T47D (cell line): ENCODE data around the gene KCND3.

Source experiments
- DNase-seq, 2 experiments: peaks; one replicate each; pipeline versions ENCODE4 v3.0.0 to v3.0.0-alpha.2; 2011 to 2012; ENCODE audit warnings: low read depth in 1 of 2, low spot score in 1 of 2
- JUND ChIP-seq: IDR thresholded peaks from 2 replicates; pipeline ENCODE4 v1.6.1; 2012; ENCODE audit warnings: low read depth
- in situ Hi-C: cut with HindIII; loops from 2 replicates; pipeline ENCODE4 v1.10.0; 2016; ENCODE audit warnings: low sequenced_read_pairs, low pct_unique_long_range_greater_than_20kb

The KCND3 gene

DNA sequence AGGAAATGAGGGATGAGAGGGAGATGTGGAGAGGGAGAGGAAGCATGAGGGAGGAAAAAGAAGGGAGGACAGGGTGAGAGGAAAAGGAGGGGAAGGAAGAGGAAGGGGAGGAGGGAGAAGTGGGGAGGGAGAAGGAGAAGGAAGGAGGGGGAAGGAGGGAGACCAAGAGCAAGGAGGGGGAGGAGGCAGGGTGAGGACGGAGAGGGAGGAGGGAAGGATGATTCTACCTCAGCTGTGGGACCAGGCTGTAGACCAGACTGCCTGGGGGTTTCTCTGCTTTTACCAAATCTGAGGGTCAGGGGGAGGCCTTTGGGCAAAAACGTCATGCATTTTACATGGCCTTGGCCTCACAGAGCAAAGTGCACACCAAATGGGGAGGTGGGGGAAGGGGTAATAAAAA is 94.5 kb downstream of the KCND3 start:
- DNase-seq = no peak
- in situ Hi-C loops = no loop called here
- no peak for TF ChIP-seq JUND

DNA sequence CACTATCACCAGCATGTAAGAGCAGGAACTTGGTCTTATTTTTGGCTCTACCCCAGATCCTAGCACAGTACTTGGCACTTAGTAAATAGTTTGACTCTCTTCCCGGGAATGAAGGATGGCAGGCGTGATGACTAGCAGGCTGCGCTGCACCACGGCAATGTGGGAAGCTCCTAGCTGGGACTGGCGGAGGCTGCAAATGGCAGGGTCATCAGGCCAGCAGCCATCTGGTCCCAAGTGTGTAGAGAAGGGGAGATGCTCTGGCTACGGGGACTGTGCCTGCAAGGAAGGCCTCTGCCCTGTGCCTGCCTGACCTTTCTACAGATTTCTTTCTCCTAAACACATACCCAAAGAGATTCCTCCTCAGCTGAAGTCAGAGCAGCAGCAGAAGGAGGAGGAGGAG is 95.0 kb downstream of the KCND3 start:
- no peak for TF ChIP-seq JUND
- no peak for DNase-seq
- in situ Hi-C loops = no loop called here

DNA sequence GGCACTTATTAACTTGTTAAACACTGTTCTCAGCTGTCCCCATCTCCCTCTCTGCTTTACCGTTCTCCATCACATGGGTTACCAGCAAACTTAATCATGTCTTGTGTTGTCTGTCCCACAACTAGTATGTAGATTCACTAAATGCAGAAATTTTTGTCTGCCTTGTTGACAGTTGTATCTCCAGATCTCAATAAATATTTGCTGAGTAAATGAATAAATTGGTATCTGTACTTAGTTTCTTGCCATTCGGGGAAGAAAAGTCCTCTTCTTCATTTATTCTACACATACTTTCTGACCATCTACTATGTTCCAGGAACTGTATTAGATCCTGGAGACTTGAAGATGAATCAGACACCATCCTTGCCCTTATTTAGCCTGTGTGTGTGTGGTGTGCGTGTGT is 97.9 kb downstream of the KCND3 start:
- in situ Hi-C loops = no loop called here
- DNase-seq = no peak
- no peak for TF ChIP-seq JUND

DNA sequence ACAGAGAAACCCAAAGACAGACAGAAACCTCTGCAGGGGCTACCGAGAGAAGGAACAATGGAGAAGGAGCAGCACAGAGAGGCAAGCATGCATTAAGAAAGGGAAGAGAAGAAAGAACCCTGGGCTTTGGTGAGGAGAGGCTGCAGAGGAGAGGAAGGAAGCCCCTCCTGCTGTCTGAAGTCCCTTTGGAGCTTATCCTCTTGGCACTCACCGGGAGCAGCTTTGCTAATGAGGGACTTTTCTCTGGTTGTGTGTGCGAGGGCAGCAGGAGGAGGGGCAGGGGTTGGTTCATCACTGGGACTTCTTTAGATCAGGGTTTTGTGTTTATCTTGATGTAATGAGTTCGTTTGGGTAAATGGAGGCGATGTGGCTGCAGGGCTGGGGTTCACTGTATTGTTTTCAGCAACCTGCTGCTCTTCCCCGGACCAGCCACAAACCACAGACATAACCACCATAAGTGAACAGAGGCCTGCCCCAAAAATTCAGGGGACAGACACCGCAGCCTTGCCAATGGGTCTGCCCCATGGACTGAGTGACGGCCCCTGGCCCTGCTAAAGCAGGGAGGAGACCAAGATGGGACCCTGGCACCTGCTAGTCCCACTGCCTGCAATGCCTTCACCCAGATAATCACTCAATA is 100.6 kb downstream of the KCND3 start:
- in situ Hi-C loops = no loop called here
- TF ChIP-seq JUND = no peak
- no peak for DNase-seq

DNA sequence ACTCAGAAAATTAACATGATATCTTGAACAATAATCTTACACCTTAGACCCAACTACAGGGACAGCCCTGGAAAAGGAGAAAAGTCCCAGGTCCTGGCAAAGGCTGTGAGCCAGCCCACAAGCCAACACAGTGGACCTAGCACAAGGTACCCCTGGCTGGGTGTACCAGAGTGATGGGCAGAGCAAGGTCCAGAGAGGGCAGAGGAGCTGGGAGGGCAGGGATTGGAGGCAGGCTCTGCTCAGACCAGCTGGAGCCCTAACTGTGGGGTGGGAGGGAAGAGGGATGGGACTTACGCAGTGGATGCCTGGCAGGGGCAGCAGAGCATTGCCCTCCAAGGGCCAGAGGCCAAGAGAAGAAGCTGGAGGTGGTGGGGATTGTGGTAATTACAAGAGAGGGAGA is 101.6 kb downstream of the KCND3 start:
- TF ChIP-seq JUND = no peak
- in situ Hi-C loops = no loop called here
- DNase-seq = no peak

DNA sequence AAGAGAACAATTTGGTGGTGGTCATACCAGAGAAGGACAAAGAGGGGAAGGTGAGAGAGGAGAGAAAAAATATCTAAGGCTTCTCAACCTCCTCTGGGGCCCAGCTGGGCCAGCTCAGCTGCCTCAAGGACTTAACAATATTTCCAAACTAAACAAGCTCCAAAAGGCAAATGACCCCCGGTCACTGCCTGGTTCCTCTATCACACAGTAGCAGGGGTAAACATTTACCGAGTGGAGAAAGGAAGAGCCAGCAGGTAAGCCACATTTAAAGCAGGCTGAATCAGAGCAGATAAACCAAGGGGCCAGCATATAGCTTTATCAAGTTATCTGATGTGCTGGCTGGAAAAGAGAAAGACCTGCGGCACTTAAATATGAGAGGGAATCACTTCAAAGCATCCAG is 102.1 kb downstream of the KCND3 start:
- in situ Hi-C loops = no loop called here
- no peak for DNase-seq
- no peak for TF ChIP-seq JUND

DNA sequence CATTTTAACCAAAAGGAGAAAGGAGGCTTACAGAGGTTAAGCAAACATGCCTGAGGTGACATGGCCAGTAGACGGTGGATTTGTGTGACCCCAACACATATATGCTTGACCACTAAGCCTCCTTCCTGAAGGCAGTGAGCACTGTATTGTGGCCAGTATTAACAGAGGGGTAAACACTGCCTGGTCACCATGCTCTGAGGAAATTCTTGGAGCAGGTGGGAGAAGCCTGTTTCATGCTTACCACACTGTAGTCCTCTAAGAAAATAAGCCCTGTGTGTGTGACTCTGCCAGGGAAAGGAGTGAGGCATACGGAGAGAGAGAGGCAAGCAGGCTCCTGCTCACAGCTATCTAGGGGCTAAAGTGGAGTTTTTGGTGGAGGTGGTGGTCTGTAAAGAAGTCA is 102.7 kb downstream of the KCND3 start:
- in situ Hi-C loops = no loop called here
- DNase-seq = no peak
- TF ChIP-seq JUND = no peak

DNA sequence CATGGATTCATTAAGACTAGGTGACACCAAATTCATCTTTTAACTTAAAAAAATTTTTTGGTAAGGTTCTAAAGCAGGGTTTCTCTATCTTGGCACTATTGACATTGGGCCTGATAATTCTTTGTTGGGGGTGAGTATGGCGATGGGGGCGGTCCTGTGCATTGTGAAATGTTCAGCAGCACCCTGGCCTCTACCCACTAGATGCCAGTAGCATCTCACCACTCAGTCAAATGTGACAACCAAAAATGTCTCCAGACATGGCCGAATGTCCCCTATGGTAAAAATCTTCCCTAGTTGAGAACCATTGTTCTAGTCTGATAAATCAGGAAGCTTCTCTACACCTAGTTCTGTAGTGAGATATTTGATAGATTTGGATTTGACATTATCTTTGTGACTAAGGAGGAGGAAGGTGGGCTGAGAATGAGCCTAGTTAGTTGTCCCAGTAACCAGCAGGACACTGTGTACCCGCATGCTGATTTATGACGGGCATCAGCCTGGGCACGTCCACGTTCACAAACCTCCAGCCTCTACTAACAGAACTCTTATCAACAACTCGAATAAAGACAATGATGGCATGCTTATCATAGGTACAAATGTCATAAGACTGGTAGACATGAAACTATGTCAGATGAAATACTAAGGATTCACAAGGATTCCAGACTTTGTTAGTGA is 104.6 kb downstream of the KCND3 start:
- TF ChIP-seq JUND = no peak
- DNase-seq = no peak
- in situ Hi-C loops = no loop called here

DNA sequence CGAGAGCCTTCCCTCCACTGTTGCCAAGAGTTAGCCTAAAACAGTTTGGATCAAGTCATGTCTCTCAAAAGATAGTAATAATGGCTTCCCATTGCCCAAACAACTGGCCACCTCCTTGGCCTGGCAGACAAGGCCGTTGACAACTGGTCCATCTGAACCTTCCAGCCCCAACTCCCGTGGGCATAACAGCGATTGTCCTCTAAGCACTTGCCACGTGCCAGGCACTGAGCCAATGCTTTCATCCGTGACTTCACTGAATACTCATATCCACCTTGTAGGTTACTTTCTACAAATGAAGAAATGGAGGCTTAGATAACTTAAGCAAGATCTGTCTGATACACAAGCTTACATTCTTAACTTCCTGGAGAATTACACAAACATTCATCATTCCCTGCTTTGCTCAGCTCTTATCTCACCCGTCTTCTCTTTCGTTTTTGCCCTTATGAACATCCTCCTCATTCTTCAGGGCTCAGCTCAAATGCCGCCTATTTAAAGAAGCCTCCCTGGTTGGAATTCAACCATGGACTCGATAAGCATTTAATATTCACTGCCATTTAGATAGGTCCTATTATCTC is 106.4 kb downstream of the KCND3 start:
- in situ Hi-C loops = no loop called here
- DNase-seq = no peak
- no peak for TF ChIP-seq JUND

DNA sequence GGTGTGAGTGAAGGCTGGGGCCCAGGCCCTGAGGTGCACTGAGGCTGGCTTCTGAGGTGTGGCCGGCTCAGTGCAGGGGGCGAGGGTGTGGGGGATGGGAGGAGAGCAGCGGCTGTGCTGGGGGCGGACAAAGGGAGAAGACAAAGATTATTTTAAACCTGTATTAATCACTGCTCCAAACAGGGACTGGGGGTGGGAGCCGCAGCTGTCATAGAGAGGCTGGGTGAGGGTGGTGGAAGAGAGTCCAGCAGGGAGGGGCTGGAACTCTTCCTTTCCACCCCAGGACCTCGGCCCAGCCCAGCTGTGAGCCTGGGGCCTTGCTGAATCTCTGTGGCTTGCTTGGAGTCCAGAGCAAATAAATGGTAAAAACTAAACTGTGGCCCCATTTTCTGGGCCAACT is 106.9 kb downstream of the KCND3 start:
- no peak for TF ChIP-seq JUND
- DNase-seq = no peak
- in situ Hi-C loops = no loop called here

DNA sequence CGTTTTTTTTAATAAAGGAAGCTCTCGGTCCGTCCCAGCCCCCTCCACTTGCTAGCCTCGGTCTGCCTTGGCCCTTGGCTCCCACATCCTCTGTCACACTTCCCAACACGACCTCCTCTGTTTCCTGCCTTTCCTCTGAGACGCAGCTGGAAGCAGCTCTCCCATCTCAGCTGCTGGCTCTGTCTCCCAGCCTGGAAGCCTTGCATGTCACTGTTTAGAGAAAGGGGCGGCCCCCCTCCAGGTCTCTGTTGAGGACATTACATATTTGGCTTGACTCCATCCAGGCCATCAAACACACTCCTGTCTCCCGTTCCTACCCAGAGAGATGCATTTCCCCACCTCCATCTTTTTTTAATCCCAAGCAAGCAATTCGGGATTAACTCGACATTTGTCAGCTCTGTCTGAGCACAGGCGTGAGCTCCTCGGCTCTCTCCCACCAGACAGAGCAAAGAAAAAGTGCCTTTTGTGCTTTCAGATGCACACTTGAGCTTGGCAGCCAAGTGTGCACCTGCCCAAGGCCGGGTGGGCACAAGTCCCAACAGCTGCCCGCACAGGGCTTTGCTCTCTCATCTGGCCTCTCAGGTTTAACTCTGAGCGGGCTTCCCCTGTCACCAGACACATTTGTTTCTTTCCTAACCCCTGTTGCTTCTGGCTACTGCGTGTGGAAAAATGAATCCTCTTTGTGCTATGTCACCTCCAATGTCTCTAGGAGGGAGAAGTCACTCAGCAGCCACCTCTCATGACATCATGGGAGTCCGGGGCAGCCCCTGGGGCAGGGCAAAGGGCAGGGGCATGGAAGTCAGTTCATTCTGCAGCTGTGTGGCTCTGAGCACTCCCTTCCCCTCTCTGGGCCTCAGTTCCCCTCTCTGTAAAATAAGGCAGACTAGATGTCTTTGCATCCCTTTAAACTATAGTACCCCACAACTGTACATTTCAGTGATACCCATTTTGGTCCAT is 108.3 kb downstream of the KCND3 start:
- in situ Hi-C loops = no loop called here
- no peak for TF ChIP-seq JUND
- DNase-seq = no peak

DNA sequence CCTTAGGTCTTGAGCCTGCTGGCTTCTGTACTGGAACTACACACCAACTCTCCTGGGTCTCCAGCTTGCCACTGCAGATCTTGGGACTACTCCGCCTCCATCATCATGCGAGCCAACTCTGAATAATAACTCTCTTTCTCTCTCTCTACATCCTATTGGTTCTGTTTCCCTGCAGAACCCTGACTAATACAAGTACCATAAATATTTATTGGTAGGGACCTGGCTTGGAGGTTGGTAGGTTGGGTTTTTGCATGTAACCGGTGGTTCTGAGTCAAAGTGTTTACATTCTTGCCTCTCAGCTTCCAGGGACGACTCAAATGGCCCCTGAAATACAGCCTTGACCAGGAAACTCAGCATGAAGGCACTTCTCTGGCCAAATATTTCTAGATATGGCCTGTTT is 110.4 kb downstream of the KCND3 start:
- in situ Hi-C loops = no loop called here
- no peak for DNase-seq
- TF ChIP-seq JUND = no peak

DNA sequence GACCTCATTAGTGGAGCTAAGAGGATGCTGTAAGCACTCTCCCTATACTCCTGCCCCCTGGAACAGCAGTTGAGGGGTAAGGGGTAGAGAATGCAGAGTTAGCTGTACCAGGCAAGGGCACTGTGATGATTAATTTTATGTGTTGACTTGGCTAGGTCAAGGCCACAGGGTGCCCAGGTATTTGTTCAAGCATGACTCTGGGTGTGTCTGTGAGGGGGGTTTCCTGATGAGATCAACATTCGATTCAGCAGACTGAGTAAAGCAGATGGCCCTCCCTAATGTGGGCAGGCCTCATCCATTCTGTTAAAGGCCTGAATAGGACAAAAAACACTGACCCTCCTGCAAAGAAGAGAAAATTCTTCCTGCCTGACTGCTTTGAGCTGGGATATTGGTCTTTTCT is 110.8 kb downstream of the KCND3 start:
- in situ Hi-C loops = no loop called here
- no peak for DNase-seq

More for the DNA sequence above, 110.8 kb downstream of the KCND3 start:
- no peak for TF ChIP-seq JUND
